Measurements from ENCODE around the gene SVIL.
A peak's percentile ranks its signal among the peaks of the same experiment; 100 is the strongest.

The SVIL gene

GRCh38 chr10:29417324-29417723 is 217.4 kb downstream of the SVIL start:
- no peak for TF ChIP-seq CTCF (conservative IDR thresholded peaks at IDR 0.05)

GRCh38 chr10:29415876-29416275 is 218.9 kb downstream of the SVIL start:
- H3K27ac ChIP-seq = no peak overlapping the region
- no peak for TF ChIP-seq CTCF (conservative IDR thresholded peaks at IDR 0.05)

More at GRCh38 chr10:29417324-29417723, 217.4 kb downstream of the SVIL start:
- no peak overlapping the region for H3K27ac ChIP-seq

GRCh38 chr10:29414501-29414900 is 220.3 kb downstream of the SVIL start:
- no peak overlapping the region for H3K27ac ChIP-seq
- no peak for TF ChIP-seq CTCF (conservative IDR thresholded peaks at IDR 0.05)

GRCh38 chr10:29412485-29412884 is 222.3 kb downstream of the SVIL start:
- TF ChIP-seq CTCF (conservative IDR thresholded peaks at IDR 0.05) = no peak
- no peak overlapping the region for H3K27ac ChIP-seq

- no peak overlapping the region for H3K27ac ChIP-seq
- TF ChIP-seq CTCF (conservative IDR thresholded peaks at IDR 0.05) = no peak
These were observed 223.0 kb downstream of the SVIL start for GRCh38 chr10:29411666-29412315.

DNA sequence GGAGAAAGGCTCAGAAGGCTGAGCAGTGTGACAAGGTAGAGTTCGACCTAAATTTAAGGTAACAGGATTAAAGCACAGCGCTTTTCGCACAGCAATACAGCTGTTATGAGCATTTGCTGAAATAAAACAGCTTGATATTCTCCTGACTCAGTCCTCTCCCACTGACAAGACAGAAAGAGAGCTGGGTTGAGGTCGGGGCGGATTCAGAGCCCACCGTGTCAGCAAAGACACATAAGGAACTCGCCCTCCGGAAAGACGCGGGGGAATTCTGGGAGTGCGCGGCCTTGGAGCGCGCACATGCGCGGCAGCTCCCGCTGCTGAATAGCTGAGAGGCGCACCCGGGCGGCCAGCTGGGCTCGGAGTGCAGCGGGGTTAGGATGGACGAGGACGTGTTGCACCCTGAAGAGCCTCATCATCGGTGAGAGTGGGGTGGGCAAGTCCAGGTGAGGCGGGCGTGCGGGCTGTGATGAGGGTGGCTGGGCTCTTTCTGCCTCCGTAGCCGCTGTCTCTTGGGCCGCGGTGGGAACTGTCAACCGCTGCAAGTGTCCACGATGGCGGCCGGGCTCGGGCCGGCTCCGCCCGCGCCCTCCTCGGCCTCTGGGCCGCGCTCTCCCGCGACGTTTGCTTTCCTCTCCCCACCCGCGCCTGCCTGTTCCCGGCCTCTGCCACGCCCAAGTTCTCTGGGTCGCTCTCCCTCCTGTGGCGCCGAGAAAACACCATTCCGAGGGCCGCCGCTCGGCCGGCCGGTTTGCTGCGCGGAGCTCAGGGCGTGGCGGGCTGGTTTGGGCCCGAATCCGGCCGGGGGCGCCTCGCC is 225.3 kb downstream of the SVIL start:
- H3K27ac ChIP-seq = peak overlapping the region; percentile 82
- no peak; the same call in 1 of the 2 replicates for TF ChIP-seq CTCF (conservative IDR thresholded peaks at IDR 0.05)

- peak overlapping the region; percentile 82 for H3K27ac ChIP-seq
- no peak for TF ChIP-seq CTCF (conservative IDR thresholded peaks at IDR 0.05)
These were observed 225.9 kb downstream of the SVIL start for GRCh38 chr10:29408847-29409240.
